ENCODE results near the gene COX5B. TPM values are rescaled to one million over a fixed set of nuclear protein-coding genes. Genes with fewer than 3 reads are reported as not detected.
"Not testable (repeated sequence)": the region's sequence is repeated elsewhere in the genome, so short reads cannot be mapped to it uniquely, and the experiment has no call there.

COX5B gene
- total RNA-seq, 1 donor from 2014 or later: 241 TPM

- H3K36me3 Mint-ChIP-seq (ENCODE audit: low read depth): peaks cover 14% of the 10 kb centered on the region
- H3K9me3 Mint-ChIP-seq: no peaks in the 10 kb centered on the region
- peaks cover 38% of the 10 kb centered on the region for H3K4me1 Mint-ChIP-seq (ENCODE audit: low read depth)
- intact Hi-C loops (cut with micrococcal nuclease): loop anchor here (10.0 kb wide), 1 partner anchor 1525 kb away; the partner anchor contains the start of gene DUSP2
- DNase-seq (ENCODE audit: low spot score): no peak
- H3K4me3 Mint-ChIP-seq: no peak within 1 kb of the TSS
- no peak within 1 kb of the TSS for H3K27ac Mint-ChIP-seq
- H3K27me3 Mint-ChIP-seq (ENCODE audit: insufficient read depth): no peaks in the 10 kb centered on the region
These were observed 23.6 kb downstream of the COX5B start, which contains the start of gene C2orf92 for GRCh38 chr2:97669448-97669847. Gene C2orf92 (plus strand): TSS chr2:97669713. CDS start chr2:97669789, 76 bp downstream.

- Mint-ChIP-seq H3K4me1 (ENCODE audit: low read depth) (peaks cover 36% of the 10 kb centered on the region), H3K27me3 (ENCODE audit: insufficient read depth) (no peaks in the 10 kb centered on the region), H3K9me3 (no peaks in the 10 kb centered on the region), H3K36me3 (ENCODE audit: low read depth) (peaks cover 14% of the 10 kb centered on the region), H3K4me3 (no peak overlapping the region), H3K27ac (no peak overlapping the region)
- no peak for DNase-seq (ENCODE audit: low spot score)
- intact Hi-C loops (cut with micrococcal nuclease): no loop called here
These were observed 24.6 kb downstream of the COX5B start for GRCh38 chr2:97670471-97670870.

GRCh38 chr2:97671526-97671925, 25.7 kb downstream of the COX5B start:
- Mint-ChIP-seq H3K36me3 (ENCODE audit: low read depth) (peaks cover 14% of the 10 kb centered on the region), H3K9me3 (no peaks in the 10 kb centered on the region), H3K27ac (no peak overlapping the region), H3K4me3 (no peak overlapping the region), H3K4me1 (ENCODE audit: low read depth) (peaks cover 37% of the 10 kb centered on the region), H3K27me3 (ENCODE audit: insufficient read depth) (no peaks in the 10 kb centered on the region)
- intact Hi-C loops (cut with micrococcal nuclease): no loop called here
- DNase-seq (ENCODE audit: low spot score): no peak

- H3K27me3 Mint-ChIP-seq (ENCODE audit: insufficient read depth); DNase-seq (ENCODE audit: low spot score); H3K9me3 Mint-ChIP-seq: not testable (repeated sequence)
- Mint-ChIP-seq H3K4me3 (peak overlapping the region; percentile 66), H3K4me1 (ENCODE audit: low read depth) (peaks cover 37% of the 10 kb centered on the region), H3K27ac (peak overlapping the region; percentile 95), H3K36me3 (ENCODE audit: low read depth) (peaks cover 15% of the 10 kb centered on the region)
- intact Hi-C loops (cut with micrococcal nuclease): loop anchor here (1.0 kb wide), 1 partner anchor 8 kb away; the partner anchor contains the start of gene ACTR1B
These were observed 26.8 kb downstream of the COX5B start for GRCh38 chr2:97672606-97673140.

- no peaks in the 10 kb centered on the region for H3K9me3 Mint-ChIP-seq
- peaks cover 34% of the 10 kb centered on the region for H3K4me1 Mint-ChIP-seq (ENCODE audit: low read depth)
- H3K36me3 Mint-ChIP-seq (ENCODE audit: low read depth): peaks cover 11% of the 10 kb centered on the region
- no peak for DNase-seq (ENCODE audit: low spot score)
- H3K27ac Mint-ChIP-seq: peak overlapping the region; percentile 95
- intact Hi-C loops (cut with micrococcal nuclease): loop anchor here (1.0 kb wide), 1 partner anchor 9 kb away; the partner anchor contains the start of gene ACTR1B
- H3K4me3 Mint-ChIP-seq: peak overlapping the region; percentile 66
- H3K27me3 Mint-ChIP-seq (ENCODE audit: insufficient read depth): no peaks in the 10 kb centered on the region
These were observed 27.5 kb downstream of the COX5B start for GRCh38 chr2:97673182-97673914.

GRCh38 chr2:97673915-97674283, 28.0 kb downstream of the COX5B start:
- Mint-ChIP-seq H3K4me3 (peak overlapping the region; percentile 66), H3K27me3 (ENCODE audit: insufficient read depth) (no peaks in the 10 kb centered on the region), H3K27ac (peak overlapping the region; percentile 95), H3K36me3 (ENCODE audit: low read depth) (peaks cover 12% of the 10 kb centered on the region), H3K9me3 (no peaks in the 10 kb centered on the region), H3K4me1 (ENCODE audit: low read depth) (peaks cover 34% of the 10 kb centered on the region)
- intact Hi-C loops (cut with micrococcal nuclease): loop anchor here (1.0 kb wide), 1 partner anchor 10 kb away; the partner anchor contains the start of gene ACTR1B
- no peak for DNase-seq (ENCODE audit: low spot score)

GRCh38 chr2:97675430-97676113, 29.7 kb downstream of the COX5B start:
- Mint-ChIP-seq H3K36me3 (ENCODE audit: low read depth) (peaks cover 12% of the 10 kb centered on the region), H3K27me3 (ENCODE audit: insufficient read depth) (no peaks in the 10 kb centered on the region), H3K4me1 (ENCODE audit: low read depth) (peaks cover 34% of the 10 kb centered on the region), H3K9me3 (no peaks in the 10 kb centered on the region), H3K27ac (no peak overlapping the region), H3K4me3 (no peak overlapping the region)
- intact Hi-C loops (cut with micrococcal nuclease): no loop called here
- DNase-seq (ENCODE audit: low spot score): no peak

GRCh38 chr2:97676620-97677019, 30.8 kb downstream of the COX5B start:
- intact Hi-C loops (cut with micrococcal nuclease): no loop called here
- no peak for DNase-seq (ENCODE audit: low spot score)
- Mint-ChIP-seq H3K36me3 (ENCODE audit: low read depth) (peaks cover 12% of the 10 kb centered on the region), H3K27ac (no peak overlapping the region), H3K4me3 (no peak overlapping the region), H3K4me1 (ENCODE audit: low read depth) (peaks cover 34% of the 10 kb centered on the region), H3K27me3 (ENCODE audit: insufficient read depth) (no peaks in the 10 kb centered on the region), H3K9me3 (no peaks in the 10 kb centered on the region)

- Mint-ChIP-seq H3K4me1 (ENCODE audit: low read depth) (peaks cover 34% of the 10 kb centered on the region), H3K27me3 (ENCODE audit: insufficient read depth) (no peaks in the 10 kb centered on the region), H3K27ac (no peak overlapping the region), H3K4me3 (no peak overlapping the region), H3K36me3 (ENCODE audit: low read depth) (peaks cover 12% of the 10 kb centered on the region), H3K9me3 (no peaks in the 10 kb centered on the region)
- intact Hi-C loops (cut with micrococcal nuclease): no loop called here
- no peak for DNase-seq (ENCODE audit: low spot score)
These were observed 31.6 kb downstream of the COX5B start for GRCh38 chr2:97677480-97677879.

- H3K4me3 Mint-ChIP-seq: no peak overlapping the region
- no peak overlapping the region for H3K27ac Mint-ChIP-seq
- intact Hi-C loops (cut with micrococcal nuclease): no loop called here
- no peak for DNase-seq (ENCODE audit: low spot score)
- H3K4me1 Mint-ChIP-seq (ENCODE audit: low read depth): peaks cover 26% of the 10 kb centered on the region
- H3K9me3 Mint-ChIP-seq: no peaks in the 10 kb centered on the region
- H3K36me3 Mint-ChIP-seq (ENCODE audit: low read depth): peaks cover 9% of the 10 kb centered on the region
- no peaks in the 10 kb centered on the region for H3K27me3 Mint-ChIP-seq (ENCODE audit: insufficient read depth)
These were observed 32.4 kb downstream of the COX5B start for GRCh38 chr2:97678298-97678697.

GRCh38 chr2:97687235-97687634, 41.4 kb downstream of the COX5B start:
- H3K4me3 Mint-ChIP-seq; H3K36me3 Mint-ChIP-seq (ENCODE audit: low read depth); DNase-seq (ENCODE audit: low spot score); H3K9me3 Mint-ChIP-seq; H3K27ac Mint-ChIP-seq; H3K27me3 Mint-ChIP-seq (ENCODE audit: insufficient read depth); intact Hi-C loops (cut with micrococcal nuclease): not testable (repeated sequence)
- H3K4me1 Mint-ChIP-seq (ENCODE audit: low read depth): peaks cover 13% of the 10 kb centered on the region

GRCh38 chr2:97688062-97688827, 42.4 kb downstream of the COX5B start:
- intact Hi-C loops (cut with micrococcal nuclease): loop anchor here (1.0 to 2.0 kb wide), 2 partner anchors 24 to 43 kb away; partner anchors contain the start of gene ACTR1B
- no peaks in the 10 kb centered on the region for H3K9me3 Mint-ChIP-seq
- no peak overlapping the region for H3K4me3 Mint-ChIP-seq
- peak overlapping the region; percentile 57 for H3K27ac Mint-ChIP-seq
- H3K27me3 Mint-ChIP-seq (ENCODE audit: insufficient read depth): no peaks in the 10 kb centered on the region
- no peaks in the 10 kb centered on the region for H3K36me3 Mint-ChIP-seq (ENCODE audit: low read depth)
- H3K4me1 Mint-ChIP-seq (ENCODE audit: low read depth): peaks cover 13% of the 10 kb centered on the region
- no peak for DNase-seq (ENCODE audit: low spot score)

All from activated T-helper 1 cell treated with anti-CD3 and anti-CD28 coated beads, Interleukin-12 subunit alpha, Interleukin-12 subunit beta, Interleukin-2, Interleukin-4 antibody, amounts not matched to agents 30 ng/mL and 10 ng/mL and 1 ng/mL, durations not matched to agents 14 hours and 24 hours and 36 hours (primary cell).